Loucy (cell line): Measurements from ENCODE around the gene LTBP4.

Source experiments
- H2AFZ ChIP-seq: fragments of 200-600 bp; sonication (generic); 2 replicates; pipeline ENCODE4 v1.6.0; 2016; ENCODE audit warnings: antibody characterized with exemption, mild to moderate bottlenecking, low read length, moderate library complexity
- H3F3A ChIP-seq: fragments of 200-600 bp; 2 replicates; pipeline ENCODE4 v1.6.0; 2016; ENCODE audit warnings: antibody characterized with exemption, low read depth, mild to moderate bottlenecking
- H3K27me3 ChIP-seq: fragments of 200-600 bp; sonication (generic); 2 replicates; pipeline ENCODE4 v1.6.1; 2014; ENCODE audit warnings: low read length, mild to moderate bottlenecking; ENCODE audit not compliant: insufficient read depth, poor library complexity, severe bottlenecking
- H3K36me3 ChIP-seq: fragments of 200-600 bp; sonication (generic); 2 replicates; pipeline ENCODE4 v1.6.1; 2016; ENCODE audit warnings: low read length; ENCODE audit not compliant: insufficient read depth
- H3K4me1 ChIP-seq: fragments of 200-600 bp; sonication (generic); 2 replicates; pipeline ENCODE4 v1.5.1; 2014; ENCODE audit warnings: low read length, mild to moderate bottlenecking; ENCODE audit not compliant: insufficient read depth, poor library complexity, severe bottlenecking
- H3K4me2 ChIP-seq: fragments of 200-600 bp; sonication (generic); 2 replicates; pipeline ENCODE4 v1.6.0; 2014; ENCODE audit warnings: antibody characterized with exemption, low read length, low read depth, mild to moderate bottlenecking; ENCODE audit not compliant: poor library complexity, severe bottlenecking
- H3K4me3 ChIP-seq: fragments of 200-600 bp; sonication (generic); 2 replicates; pipeline ENCODE4 v1.5.1; 2014; ENCODE audit warnings: low read length, mild to moderate bottlenecking, mixed read lengths; ENCODE audit not compliant: poor library complexity, severe bottlenecking
- H3K79me2 ChIP-seq: fragments of 200-600 bp; sonication (generic); 2 replicates; pipeline ENCODE4 v1.6.1; 2014; ENCODE audit warnings: low read length; ENCODE audit not compliant: insufficient read depth
- H3K9ac ChIP-seq: fragments of 200-600 bp; sonication (generic); 2 replicates; pipeline ENCODE4 v1.6.0; 2014; ENCODE audit warnings: mild to moderate bottlenecking, low read depth, low read length, moderate library complexity; ENCODE audit not compliant: poor library complexity, severe bottlenecking
- H3K9me2 ChIP-seq: fragments of 200-600 bp; sonication (generic); replicated peaks from 2 replicates; pipeline ENCODE4 v1.6.1; 2016; ENCODE audit warnings: low read depth, low read length, mixed read lengths
- H3K9me3 ChIP-seq: fragments of 200-600 bp; sonication (generic); 2 replicates; pipeline ENCODE4 v1.6.1; 2014; ENCODE audit warnings: mild to moderate bottlenecking, antibody characterized with exemption, low read length, low read depth; ENCODE audit not compliant: insufficient read depth
- H4K20me1 ChIP-seq: fragments of 200-600 bp; sonication (generic); 2 replicates; pipeline ENCODE4 v1.6.0; 2014; ENCODE audit warnings: antibody characterized with exemption, low read length, mild to moderate bottlenecking; ENCODE audit not compliant: insufficient read depth, poor library complexity, severe bottlenecking
- EZH2phosphoT487 ChIP-seq: fragments of 200-600 bp; IDR thresholded peaks from 2 replicates; pipeline ENCODE4 v1.6.1; 2018; ENCODE audit warnings: antibody characterized with exemption, mild to moderate bottlenecking, moderate library complexity, borderline replicate concordance
- TF ChIP-seq, protein P1 (sequence below): fragments of 200-600 bp; sonication (generic); conservative IDR thresholded peaks from 2 replicates; pipeline ENCODE4 v1.5.1; 2014; ENCODE audit warnings: mild to moderate bottlenecking, antibody characterized with exemption, low read length

LTBP4 gene

DNA sequence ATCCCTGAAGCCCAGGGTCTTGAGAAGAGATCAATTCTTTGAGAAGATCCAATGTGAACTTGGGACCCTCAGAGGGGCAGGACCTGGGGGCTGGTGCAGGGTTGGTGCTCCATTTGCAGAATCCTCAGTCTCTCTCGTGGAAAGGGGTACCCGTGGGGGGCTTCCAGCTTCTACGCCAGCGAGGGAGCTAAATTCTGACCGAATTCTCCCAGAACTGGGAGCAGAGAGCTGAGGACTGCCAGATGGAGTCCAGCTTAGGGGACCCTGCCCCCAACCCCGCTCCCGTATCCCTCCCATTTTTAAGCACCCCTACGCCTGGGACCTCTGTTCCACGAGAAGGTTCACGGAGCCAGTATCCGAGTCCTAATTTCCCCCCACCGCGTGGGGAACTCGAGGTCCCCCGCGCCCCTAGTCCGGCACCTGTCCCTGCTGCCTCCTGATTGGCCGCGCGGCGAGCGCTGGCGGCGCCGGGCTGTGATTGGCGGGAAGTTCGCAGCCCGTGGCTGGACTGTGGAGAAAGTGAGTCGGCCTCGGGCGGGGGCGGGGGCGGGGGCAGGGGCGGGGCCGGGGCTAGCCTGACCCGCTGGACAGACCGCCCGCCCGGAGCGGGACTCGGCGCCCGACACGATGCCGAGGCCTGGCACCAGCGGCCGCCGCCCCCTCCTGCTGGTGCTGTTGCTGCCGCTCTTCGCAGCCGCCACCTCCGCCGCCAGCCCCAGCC, 4.4 kb upstream of the LTBP4 start:
- no peak overlapping the region for H3K4me3 ChIP-seq

DNA sequence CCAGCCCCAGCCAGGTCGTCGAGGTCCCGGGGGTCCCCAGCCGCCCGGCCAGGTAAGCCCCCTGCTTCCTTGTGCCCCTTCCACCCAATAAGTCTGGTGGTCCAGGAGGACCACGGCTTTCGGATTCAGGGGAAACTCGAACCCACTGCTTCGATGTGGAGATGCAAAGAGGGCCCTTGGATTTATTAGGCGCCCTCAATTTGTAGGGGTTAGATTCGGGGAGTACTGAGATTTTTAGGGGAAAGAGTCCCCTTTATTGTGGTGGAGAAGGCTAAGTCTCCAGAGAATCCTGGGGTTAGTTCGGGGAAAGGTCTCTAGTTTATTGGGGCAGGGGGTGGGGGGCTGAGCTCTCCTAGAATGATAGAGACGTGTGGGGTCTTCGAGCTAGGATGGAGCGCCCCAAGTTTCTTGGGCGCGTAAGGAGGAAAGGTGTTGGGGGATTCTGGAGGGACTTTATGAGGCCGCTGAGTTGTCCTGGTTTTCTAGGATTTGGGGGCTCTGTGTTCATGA, 3.8 kb upstream of the LTBP4 start:
- TF ChIP-seq EZH2phosphoT487: no peak
- TF ChIP-seq, protein P1, sequence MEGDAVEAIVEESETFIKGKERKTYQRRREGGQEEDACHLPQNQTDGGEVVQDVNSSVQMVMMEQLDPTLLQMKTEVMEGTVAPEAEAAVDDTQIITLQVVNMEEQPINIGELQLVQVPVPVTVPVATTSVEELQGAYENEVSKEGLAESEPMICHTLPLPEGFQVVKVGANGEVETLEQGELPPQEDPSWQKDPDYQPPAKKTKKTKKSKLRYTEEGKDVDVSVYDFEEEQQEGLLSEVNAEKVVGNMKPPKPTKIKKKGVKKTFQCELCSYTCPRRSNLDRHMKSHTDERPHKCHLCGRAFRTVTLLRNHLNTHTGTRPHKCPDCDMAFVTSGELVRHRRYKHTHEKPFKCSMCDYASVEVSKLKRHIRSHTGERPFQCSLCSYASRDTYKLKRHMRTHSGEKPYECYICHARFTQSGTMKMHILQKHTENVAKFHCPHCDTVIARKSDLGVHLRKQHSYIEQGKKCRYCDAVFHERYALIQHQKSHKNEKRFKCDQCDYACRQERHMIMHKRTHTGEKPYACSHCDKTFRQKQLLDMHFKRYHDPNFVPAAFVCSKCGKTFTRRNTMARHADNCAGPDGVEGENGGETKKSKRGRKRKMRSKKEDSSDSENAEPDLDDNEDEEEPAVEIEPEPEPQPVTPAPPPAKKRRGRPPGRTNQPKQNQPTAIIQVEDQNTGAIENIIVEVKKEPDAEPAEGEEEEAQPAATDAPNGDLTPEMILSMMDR: no peak
- H3K9me3 ChIP-seq: no peaks in the 10 kb centered on the region
- H4K20me1 ChIP-seq: peaks cover 9% of the 10 kb centered on the region
- H2AFZ ChIP-seq: no peak overlapping the region
- no peaks in the 10 kb centered on the region for H3K27me3 ChIP-seq
- H3K36me3 ChIP-seq: no peaks in the 10 kb centered on the region
- H3K4me3 ChIP-seq: peak overlapping the region; percentile 77
- H3K4me1 ChIP-seq: peaks cover 29% of the 10 kb centered on the region
- no peaks in the 10 kb centered on the region for H3F3A ChIP-seq
- peak overlapping the region; percentile 23 for H3K4me2 ChIP-seq
- H3K9ac ChIP-seq: peak overlapping the region; percentile 66
- H3K9me2 ChIP-seq: no peaks in the 10 kb centered on the region
- H3K79me2 ChIP-seq: no peaks in the 10 kb centered on the region

More for the DNA sequence above, 4.4 kb upstream of the LTBP4 start:
- H3K36me3 ChIP-seq: no peaks in the 10 kb centered on the region
- peaks cover 8% of the 10 kb centered on the region for H4K20me1 ChIP-seq
- H3K4me2 ChIP-seq: no peak overlapping the region
- H2AFZ ChIP-seq: no peak overlapping the region
- H3K9ac ChIP-seq: no peak overlapping the region
- TF ChIP-seq, protein P1: no peak
- TF ChIP-seq EZH2phosphoT487: no peak
- H3K4me1 ChIP-seq: peaks cover 26% of the 10 kb centered on the region
- no peaks in the 10 kb centered on the region for H3F3A ChIP-seq
- H3K79me2 ChIP-seq: no peaks in the 10 kb centered on the region
- no peaks in the 10 kb centered on the region for H3K27me3 ChIP-seq
- no peaks in the 10 kb centered on the region for H3K9me2 ChIP-seq
- no peaks in the 10 kb centered on the region for H3K9me3 ChIP-seq

DNA sequence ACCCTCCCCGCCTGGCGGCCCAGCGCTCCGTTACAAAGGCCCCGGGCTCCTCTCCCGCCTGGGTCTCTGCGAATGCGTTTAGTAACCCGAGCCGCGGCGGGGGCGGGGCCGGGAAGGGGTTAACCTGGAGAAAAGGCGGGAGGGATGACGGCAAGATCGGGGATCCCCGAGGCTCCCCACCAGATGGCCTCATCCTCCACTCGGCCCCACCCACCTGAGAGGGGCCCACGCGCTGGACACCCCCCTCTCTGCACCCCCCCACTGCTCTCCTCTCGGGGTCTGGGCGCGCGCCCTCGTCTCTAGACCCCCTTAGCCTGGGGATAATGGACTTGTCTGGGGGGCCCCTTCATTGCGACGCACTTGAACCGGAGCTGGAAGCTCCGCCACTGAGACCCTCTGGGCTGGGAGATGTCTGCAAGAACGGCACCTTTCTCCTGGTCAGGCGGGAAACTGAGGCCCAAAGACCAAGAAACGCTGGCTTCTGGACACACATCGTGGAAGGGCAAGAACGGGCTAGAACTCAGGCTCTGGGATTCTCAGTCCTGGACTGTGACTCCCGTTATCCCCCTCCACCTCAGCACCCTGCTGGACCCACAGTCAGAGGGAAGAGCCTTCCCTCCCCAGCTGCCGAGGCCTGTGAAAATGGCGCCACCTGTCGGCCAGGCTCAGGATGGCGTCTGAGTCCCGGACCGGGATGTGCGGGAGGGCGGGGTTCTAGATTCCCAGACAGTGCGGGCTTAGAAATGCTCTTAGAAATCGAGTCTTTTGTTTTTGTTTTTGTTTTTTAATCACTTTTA, 2.9 kb upstream of the LTBP4 start:
- no peaks in the 10 kb centered on the region for H3K79me2 ChIP-seq
- no peaks in the 10 kb centered on the region for H3K27me3 ChIP-seq
- H3K9me2 ChIP-seq: no peaks in the 10 kb centered on the region
- H2AFZ ChIP-seq: peak overlapping the region; percentile 83
- TF ChIP-seq, protein P1: peak; percentile 97
- TF ChIP-seq EZH2phosphoT487: no peak
- peak overlapping the region; percentile 74 for H3K9ac ChIP-seq
- H3F3A ChIP-seq: peaks cover 7% of the 10 kb centered on the region; the same call in 1 of the 2 replicates
- H3K4me1 ChIP-seq: peaks cover 35% of the 10 kb centered on the region
- H3K9me3 ChIP-seq: no peaks in the 10 kb centered on the region
- peak overlapping the region; percentile 77 for H3K4me3 ChIP-seq
- H3K36me3 ChIP-seq: no peaks in the 10 kb centered on the region
- peaks cover 11% of the 10 kb centered on the region for H4K20me1 ChIP-seq
- peak overlapping the region; percentile 91 for H3K4me2 ChIP-seq
